ENCODE data around the gene SMU1.
"Not testable (repeated sequence)": the region's sequence is repeated elsewhere in the genome, so short reads cannot be mapped to it uniquely, and the experiment has no call there.

SMU1 gene

GRCh38 chr9:33105504-33105903 is 29.0 kb upstream of the SMU1 start:
- DNase-seq, result no peak

DNA sequence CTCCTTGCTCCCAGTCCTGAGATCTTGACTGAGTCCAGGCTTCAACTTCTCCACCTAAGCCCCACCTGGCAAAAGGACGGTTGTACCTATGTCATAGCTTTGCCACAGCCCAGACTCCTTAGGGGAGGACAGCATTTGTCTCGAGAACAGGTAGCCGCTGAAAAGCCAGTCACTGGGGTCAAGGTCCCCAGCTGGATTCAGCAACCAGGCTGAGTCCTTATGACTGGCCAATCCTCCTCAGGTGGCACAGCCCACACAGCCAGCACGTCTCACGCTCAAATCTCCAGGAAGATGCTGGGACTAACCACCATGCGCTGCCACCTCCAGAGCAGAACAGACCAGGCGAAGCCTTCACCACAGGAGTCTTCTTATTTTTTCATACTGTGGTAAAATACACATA is 27.9 kb upstream of the SMU1 start:
- DNase-seq, result no peak

DNA sequence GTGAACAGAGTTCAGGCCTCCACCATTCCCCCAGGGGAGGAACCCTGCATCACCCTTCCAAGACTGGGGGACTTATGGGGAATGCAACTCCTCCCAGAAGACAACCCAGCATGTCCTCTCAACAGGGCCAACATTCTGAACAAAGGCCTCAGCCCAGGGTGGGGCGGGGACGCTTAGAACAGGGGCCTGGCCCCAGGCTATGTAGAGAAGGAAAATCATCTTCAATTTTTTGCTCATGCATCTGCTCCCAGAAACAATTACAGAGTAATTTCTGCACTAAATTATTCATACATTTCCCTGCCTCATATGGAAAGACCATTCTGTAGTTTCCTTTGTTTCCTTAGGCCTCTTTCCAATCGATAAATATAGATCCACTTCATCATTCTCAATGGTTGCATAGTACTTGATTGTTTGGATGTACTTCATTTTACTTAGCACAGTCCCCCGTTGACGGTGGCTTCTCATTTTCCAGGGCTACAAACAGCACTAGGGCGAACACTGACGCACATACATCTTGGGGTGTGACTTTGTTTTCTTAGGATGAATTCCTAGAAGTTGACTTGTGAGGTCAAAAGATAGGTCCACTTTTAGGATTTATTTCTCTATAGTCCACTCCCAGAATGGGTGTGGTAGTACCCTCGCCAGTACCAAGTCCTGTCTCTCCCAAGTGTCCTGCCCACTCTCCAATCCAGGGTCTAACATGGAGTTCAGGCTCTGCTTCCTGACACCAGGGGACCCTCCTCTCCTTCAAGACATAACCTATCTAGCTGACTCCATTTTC is 27.2 kb upstream of the SMU1 start:
- DNase-seq, result no peak

GRCh38 chr9:33102551-33103210 is 26.2 kb upstream of the SMU1 start:
- no peak for DNase-seq

DNA sequence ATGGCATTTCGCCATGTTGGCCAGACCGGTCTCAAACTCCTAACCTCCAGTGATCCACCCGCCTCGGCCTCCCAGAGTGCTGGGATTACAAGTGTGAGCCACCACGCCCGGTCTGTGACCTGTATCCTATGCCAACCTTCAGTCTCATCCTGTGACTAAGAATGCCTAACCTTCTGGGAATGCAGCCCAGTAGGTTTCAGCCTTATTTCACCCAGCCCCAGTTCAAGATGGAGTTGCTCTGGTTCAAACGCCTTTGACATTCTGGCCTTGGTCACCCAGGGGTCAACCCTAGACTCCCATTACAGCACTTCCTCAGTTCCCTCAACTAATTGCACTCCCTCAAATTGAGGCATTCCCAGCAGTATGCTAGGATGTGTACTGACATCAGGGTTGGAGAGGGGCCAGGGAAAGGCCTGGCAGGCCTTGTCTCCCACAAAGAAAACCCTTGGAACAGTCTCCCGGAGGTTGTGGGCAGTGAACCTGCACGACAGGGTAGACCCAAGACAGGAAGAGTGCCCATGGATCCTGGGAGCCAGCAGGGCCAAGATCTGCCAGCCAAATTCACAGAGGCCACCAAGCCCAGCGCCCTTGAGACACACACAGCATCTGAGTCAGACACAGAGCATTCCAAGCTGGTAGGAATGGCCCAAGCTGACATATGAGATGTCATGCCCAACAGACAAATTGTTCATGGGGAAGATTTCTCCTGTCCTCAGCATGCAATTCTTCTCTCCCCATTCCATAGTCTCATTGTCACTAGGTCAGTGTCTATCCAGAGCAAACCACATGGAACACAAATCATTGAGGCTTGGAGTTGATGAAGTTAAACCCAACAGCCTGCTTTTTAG is 24.9 kb upstream of the SMU1 start:
- DNase-seq, result peak; percentile 22

DNA sequence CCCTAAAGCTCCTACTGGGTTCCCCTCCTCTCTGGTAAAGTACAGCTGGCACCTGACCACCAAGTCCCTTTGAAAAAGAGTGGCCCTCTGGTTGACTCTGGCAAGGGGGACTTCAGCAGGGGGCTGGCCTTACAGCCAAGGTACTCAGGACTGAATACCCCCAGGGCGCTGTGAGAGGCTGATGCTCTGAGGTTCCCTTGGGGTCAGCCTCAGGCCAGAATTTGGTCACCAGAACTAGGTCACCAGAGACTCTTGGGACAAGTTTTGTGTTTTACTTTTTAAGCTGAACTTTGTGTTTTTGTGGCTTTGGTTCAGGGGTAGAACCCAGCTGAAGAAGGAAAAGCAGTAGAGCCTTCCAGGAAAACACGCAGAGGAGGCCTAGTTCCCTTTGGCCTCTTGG is 23.3 kb upstream of the SMU1 start:
- no peak for DNase-seq

DNA sequence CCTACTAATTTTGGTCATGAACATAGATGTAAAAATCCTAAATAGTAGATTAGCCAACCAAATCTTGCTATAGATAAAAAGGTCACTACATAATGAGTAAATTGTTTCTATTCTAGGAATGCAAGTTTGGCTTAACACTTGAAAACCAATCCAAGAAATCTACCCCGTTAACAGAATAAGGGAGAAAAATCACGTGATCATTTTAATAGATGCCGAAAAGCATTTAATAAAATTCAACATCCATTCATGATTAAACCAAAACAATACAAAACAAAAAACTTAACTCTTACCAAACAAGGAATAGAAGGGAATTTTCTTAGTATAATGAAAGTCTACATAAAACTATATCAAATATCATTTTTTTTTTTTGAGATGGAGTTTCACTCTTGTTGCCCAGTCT is 20.7 kb upstream of the SMU1 start:
- DNase-seq, result no peak

- DNase-seq, result no peak
These were observed 16.2 kb upstream of the SMU1 start for GRCh38 chr9:33092634-33093033.

DNA sequence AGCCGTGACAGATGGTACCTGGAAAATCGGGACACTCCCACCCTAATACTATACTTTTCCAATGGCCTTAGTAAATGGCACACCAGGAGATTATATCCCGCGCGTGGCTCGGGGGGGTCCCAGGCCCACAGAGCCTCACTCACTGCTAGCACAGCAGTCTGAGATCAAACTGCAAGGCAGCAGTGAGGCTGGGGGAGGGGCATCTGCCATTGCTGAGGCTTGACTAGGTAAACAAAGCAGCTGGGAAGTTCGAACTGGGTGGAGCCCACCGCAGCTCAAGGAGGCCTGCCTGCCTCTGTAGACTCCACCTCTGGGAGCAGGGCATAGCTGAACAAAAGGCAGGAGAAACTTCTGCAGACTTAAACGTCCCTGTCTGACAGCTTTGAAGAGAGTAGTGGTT is 9.2 kb upstream of the SMU1 start:
- not testable (repeated sequence) for DNase-seq

DNA sequence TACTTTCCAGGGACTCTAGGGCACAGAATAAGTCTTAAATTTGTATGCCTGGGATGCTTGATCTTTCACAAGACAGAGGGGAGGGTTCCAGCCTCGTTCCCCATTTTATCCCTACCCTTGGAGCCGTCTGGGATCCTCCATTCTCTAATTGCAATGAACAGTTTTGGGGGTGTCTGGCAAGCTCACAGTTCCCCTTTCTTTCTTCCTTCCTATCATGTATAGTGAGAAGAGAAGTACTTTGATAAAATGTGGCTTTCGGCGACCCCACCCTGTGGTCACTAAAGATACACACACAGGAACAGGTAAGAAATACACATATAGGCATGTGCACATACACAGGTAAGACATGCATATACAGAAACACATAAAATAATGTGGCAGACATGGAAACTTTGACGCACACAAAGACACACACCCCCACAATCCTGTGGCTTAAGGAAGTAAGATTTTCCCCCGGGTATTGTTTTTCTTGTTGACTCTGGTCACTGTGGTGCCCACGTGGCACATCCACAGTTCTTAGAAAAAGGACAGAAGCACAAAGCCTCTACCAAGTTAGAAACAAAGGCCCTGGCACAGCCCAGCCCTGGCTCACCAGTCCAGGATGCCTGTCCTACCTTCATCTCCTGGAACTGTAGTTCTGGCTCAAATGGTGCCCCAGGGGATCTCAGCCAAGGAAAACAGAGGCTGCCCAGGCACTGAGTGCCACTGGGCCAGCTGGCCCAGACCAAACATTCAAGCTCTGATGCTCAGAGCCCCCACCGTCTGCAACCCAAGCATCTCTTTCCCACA is 6.3 kb upstream of the SMU1 start:
- DNase-seq, result no peak

- no peak for DNase-seq
These were observed 5.7 kb upstream of the SMU1 start for GRCh38 chr9:33082128-33082527.

- DNase-seq, result peak; percentile 88
These were observed 4.8 kb upstream of the SMU1 start for GRCh38 chr9:33081128-33081851.

DNA sequence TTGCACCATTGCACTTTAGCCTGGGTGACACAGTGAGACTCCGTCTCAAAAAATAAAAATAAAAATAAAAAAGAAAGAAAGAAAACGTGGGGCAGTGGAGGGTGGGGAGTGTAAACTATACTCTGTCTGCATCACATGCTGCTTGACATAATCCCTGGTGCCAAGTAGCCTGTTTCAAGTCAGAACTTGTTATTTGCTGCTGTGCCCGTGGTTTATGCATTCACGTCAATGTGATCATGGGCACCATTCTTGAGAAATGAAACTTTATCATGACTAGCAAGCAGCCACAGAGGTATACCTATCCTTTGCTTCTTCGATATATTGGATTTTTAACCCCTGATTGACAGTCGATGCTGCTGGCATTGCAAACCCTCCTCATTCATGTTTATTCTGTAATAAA is 4.1 kb upstream of the SMU1 start:
- no peak for DNase-seq

- DNase-seq, result no peak
These were observed 7.5 kb downstream of the SMU1 start for GRCh38 chr9:33068991-33069390.

DNA sequence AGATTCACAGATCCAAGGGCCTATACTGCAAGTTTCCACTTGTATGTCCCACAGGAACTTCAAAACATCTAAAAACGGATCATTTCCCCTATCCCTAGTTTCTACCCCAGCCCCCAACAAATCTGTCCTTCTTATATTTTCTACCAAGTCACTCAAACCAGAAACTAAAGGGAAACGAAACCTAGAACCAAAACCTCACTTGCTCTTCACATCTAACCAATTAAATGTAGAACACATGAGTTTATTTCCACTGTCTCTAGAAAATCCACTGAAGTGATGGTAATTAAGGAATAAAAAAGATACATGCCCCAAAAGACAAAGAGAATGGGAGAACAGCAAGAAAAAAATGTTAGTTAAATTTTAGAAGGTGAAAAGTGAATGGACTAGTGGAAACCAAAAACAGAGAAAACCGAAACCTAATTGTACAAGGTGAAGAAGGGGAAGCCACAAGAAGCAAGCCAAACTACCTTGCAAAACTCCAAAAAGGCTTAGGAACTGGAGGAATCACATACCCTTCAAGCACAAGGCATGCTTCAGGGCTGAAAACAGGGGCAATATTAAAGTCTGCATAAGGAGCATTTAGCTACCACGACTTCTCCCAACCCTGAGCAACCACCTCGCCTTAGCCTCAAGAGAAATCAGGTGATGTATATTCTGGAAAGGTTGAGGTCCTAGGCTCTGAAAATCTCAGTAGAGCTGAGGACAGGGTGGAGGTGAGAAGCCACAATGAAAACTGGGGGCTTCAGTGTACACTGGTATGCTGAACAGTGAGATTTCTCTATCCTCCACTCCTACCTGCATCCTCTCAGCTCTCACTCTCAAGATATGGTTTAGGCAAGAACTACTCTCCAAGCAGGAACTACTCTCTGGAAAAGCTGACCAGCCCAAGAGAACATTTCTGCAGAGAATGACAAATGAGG is 11.1 kb downstream of the SMU1 start:
- DNase-seq, result no peak

GRCh38 chr9:33051144-33051543 is 25.3 kb downstream of the SMU1 start:
- no peak for DNase-seq

DNA sequence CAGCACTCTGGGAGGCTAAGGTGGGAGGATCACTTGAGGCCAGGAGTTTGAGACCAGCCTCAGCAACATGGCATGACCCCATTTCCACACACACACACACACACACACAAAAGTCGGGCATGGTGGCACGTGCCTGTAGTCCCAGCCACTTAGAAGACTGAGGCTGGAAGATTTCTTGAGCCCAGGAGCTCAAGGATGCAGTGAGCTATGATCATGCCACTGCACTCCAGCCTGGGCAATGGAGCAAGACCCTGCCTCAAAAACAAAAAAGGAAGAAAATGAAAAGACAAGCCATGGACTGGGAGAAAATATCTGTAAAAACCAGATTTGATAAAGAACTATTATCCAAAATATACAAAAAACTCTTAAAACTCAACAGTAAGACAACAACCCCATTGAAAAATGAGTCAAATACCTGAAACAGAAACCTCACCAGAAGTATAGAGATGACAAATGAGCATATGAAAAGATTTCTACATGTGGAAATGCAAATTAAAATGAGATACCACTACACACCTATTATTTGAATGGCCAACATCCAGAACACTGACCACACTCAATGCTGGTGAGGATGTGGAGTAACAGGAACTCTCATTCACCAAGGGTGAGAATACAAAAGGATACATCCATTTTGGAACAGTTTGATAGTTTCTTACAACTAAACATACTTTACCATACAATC is 26.7 kb downstream of the SMU1 start:
- no peak for DNase-seq

GRCh38 chr9:33048054-33048465 is 28.4 kb downstream of the SMU1 start:
- no peak for DNase-seq

- DNase-seq, result no peak
These were observed 30.4 kb downstream of the SMU1 start for GRCh38 chr9:33046061-33046460.

DNA sequence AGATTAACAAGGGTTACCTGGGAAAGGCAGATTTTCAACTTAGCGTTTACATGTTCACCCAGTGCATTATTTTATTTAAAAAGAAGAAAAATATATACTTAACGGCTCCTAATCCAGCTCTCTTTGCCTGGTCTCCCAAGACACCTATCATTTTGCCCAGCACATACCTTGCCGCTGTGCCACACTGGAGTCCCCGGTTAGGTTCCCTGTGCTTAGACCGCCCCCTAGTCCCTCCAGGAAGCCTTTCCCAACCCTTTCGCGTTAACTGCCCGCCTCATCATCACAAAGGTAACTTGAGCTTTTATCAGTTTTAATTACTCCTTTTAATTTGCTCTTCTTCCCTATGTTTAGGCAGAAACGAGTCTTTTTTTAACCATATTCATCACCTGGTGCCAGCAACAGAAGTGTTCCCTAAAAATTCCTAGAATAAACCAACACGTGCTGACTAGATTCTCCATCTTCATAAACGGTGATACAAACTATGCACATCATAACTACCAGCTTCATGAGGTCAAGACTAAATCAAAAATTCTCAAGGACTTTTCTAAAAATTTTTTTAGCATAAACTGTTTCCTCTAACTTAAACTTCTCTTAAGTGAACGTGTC is 31.7 kb downstream of the SMU1 start:
- no peak for DNase-seq

Measured in NCI-H446 treated with DMSO at 0.1 percent for 48 hours (cell line).